Measurements from ENCODE around the gene GIT1. TPM values are rescaled to one million over a fixed set of nuclear protein-coding genes. Genes with fewer than 3 reads are reported as not detected.

The GIT1 gene
- total and polyA plus RNA-seq, 2 experiments from 2014 or later: 20.0 to 46.3 TPM

DNA sequence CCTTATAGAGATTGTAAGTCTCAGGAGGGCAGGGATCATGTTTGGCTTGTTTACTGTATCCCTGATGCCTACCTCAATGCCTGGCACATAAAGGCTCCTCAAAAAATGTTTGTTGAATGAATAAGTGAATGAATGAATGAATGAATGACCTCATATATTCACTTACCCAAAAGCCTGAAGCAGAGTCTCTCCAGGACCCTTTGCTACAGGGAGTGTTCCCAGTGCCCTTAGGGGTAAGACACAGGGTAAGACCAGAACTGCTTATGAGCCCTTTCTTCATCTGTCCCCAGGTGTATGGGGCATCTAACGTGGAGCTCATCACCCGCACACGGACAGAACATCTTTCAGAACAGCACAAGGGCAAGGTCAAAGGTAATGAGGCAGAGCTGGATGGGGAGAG lies 20.9 kb upstream of the GIT1 start:
- Histone ChIP-seq H3K27me3 (peaks cover 19% of the 10 kb centered on the region), H4K20me1 (ENCODE audit: insufficient read depth, poor library complexity, severe bottlenecking) (no peaks in the 10 kb centered on the region), H3K79me2 (no peaks in the 10 kb centered on the region), H3K4me1 (ENCODE audit: insufficient read depth) (peaks cover 6% of the 10 kb centered on the region), H3K9me2 (replicated peaks; ENCODE audit: insufficient read depth) (no peaks in the 10 kb centered on the region), H2AFZ (no peak overlapping the region), H3K36me3 (replicated peaks; ENCODE audit: insufficient read depth, low read depth) (no peaks in the 10 kb centered on the region), H3K4me2 (no peak overlapping the region), H3K9me3 (ENCODE audit: low read depth) (no peaks in the 10 kb centered on the region), H3K4me3 (no peak overlapping the region), H3K27ac (no peak overlapping the region)
- whole genome bisulfite sequencing (ENCODE audit: low lambda C conversion rate, missing lambda C conversion rate): 90% methylated on average over 3 of the region's 3 CpGs
- TF ChIP-seq, protein P1, sequence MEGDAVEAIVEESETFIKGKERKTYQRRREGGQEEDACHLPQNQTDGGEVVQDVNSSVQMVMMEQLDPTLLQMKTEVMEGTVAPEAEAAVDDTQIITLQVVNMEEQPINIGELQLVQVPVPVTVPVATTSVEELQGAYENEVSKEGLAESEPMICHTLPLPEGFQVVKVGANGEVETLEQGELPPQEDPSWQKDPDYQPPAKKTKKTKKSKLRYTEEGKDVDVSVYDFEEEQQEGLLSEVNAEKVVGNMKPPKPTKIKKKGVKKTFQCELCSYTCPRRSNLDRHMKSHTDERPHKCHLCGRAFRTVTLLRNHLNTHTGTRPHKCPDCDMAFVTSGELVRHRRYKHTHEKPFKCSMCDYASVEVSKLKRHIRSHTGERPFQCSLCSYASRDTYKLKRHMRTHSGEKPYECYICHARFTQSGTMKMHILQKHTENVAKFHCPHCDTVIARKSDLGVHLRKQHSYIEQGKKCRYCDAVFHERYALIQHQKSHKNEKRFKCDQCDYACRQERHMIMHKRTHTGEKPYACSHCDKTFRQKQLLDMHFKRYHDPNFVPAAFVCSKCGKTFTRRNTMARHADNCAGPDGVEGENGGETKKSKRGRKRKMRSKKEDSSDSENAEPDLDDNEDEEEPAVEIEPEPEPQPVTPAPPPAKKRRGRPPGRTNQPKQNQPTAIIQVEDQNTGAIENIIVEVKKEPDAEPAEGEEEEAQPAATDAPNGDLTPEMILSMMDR (IDR thresholded peaks at IDR 0.05; ENCODE audit: poor library complexity): no peak
- TF ChIP-seq EZH2phosphoT487 (IDR thresholded peaks at IDR 0.05; ENCODE audit: low read depth, severe bottlenecking, unreplicated experiment) (no peak), EZH2 (IDR thresholded peaks at IDR 0.05; ENCODE audit: borderline replicate concordance) (no peak)
- no peak for DNase-seq (ENCODE audit: low spot score)

DNA sequence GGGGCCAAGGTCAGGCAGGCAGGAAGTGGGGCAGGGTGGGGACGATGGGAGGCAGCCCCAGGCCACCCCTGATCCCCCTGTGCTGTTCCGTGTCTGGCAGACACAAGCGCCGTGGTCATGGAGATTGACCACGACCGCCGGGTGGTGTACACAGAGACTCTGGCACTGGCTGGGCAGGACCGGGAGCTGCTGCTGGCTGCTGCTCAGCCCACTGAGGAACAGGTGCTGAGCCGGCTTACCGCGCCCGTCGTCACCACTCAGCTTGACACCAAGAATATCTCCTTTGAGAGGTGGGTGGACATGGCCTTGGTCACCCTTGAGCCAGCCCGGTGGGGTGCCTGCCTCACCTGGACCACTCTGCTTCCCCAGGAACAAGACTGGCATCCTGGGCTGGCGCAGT lies 19.5 kb upstream of the GIT1 start:
- 93% methylated on average over 14 of the region's 15 CpGs for WGBS (ENCODE audit: low lambda C conversion rate, missing lambda C conversion rate)
- no peaks in the 10 kb centered on the region for H3K79me2 ChIP-seq

DNA sequence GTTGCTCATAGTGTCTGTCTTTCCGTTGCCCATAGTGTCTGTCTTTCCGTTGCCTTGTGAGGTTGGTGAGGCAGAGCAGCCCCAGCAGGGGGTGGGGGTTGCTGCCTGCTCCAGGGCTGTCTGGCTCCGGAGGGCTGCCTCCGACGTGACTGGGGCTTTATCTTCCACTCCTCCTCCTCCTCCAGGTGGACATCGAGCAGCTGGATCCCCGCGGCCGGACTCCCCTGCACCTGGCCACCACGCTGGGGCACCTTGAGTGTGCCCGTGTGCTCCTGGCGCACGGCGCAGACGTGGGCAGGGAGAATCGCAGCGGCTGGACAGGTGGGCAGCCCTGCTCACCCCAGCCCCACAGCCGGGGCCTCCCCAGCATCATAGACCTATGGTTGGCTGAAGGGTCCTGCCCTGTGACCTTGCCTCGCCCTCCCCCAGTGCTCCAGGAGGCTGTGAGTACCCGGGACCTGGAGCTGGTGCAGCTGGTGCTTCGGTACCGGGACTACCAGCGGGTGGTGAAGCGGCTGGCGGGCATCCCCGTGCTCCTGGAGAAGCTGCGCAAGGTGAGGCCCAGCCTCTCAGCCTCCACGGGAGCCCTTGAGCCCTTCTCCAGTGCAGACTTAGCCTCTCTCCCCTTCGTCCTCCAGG lies 18.2 kb upstream of the GIT1 start:
- no peaks in the 10 kb centered on the region for H3K4me1 ChIP-seq (ENCODE audit: insufficient read depth)
- H3K27me3 ChIP-seq: no peaks in the 10 kb centered on the region
- no peak overlapping the region for H2AFZ ChIP-seq
- no peak overlapping the region for H3K27ac ChIP-seq
- H3K9me2 ChIP-seq (replicated peaks; ENCODE audit: insufficient read depth): no peaks in the 10 kb centered on the region
- no peak for DNase-seq (ENCODE audit: low spot score)
- no peak overlapping the region for H3K4me2 ChIP-seq
- no peak overlapping the region for H3K4me3 ChIP-seq
- TF ChIP-seq, protein P1 (IDR thresholded peaks at IDR 0.05; ENCODE audit: poor library complexity): no peak
- TF ChIP-seq EZH2 (IDR thresholded peaks at IDR 0.05; ENCODE audit: borderline replicate concordance) (no peak), EZH2phosphoT487 (IDR thresholded peaks at IDR 0.05; ENCODE audit: low read depth, severe bottlenecking, unreplicated experiment) (no peak)
- H3K9me3 ChIP-seq (ENCODE audit: low read depth): no peaks in the 10 kb centered on the region
- H3K36me3 ChIP-seq (replicated peaks; ENCODE audit: insufficient read depth, low read depth): no peaks in the 10 kb centered on the region
- H4K20me1 ChIP-seq (ENCODE audit: insufficient read depth, poor library complexity, severe bottlenecking): no peaks in the 10 kb centered on the region
- WGBS (ENCODE audit: low lambda C conversion rate, missing lambda C conversion rate): 93% methylated on average over 26 of the region's 29 CpGs
- H3K79me2 ChIP-seq: no peaks in the 10 kb centered on the region

More for the DNA sequence above, 19.5 kb upstream of the GIT1 start:
- H3K9me3 ChIP-seq (ENCODE audit: low read depth): no peaks in the 10 kb centered on the region
- peaks cover 3% of the 10 kb centered on the region for H3K4me1 ChIP-seq (ENCODE audit: insufficient read depth)
- H3K27ac ChIP-seq: no peak overlapping the region
- TF ChIP-seq, protein P1 (IDR thresholded peaks at IDR 0.05; ENCODE audit: poor library complexity): no peak
- TF ChIP-seq EZH2 (IDR thresholded peaks at IDR 0.05; ENCODE audit: borderline replicate concordance) (no peak), EZH2phosphoT487 (IDR thresholded peaks at IDR 0.05; ENCODE audit: low read depth, severe bottlenecking, unreplicated experiment) (no peak)
- H3K4me2 ChIP-seq: no peak overlapping the region
- H3K9me2 ChIP-seq (replicated peaks; ENCODE audit: insufficient read depth): no peaks in the 10 kb centered on the region
- H2AFZ ChIP-seq: no peak overlapping the region
- H3K27me3 ChIP-seq: peaks cover 5% of the 10 kb centered on the region
- DNase-seq (ENCODE audit: low spot score): no peak
- no peak overlapping the region for H3K4me3 ChIP-seq
- H4K20me1 ChIP-seq (ENCODE audit: insufficient read depth, poor library complexity, severe bottlenecking): no peaks in the 10 kb centered on the region
- H3K36me3 ChIP-seq (replicated peaks; ENCODE audit: insufficient read depth, low read depth): no peaks in the 10 kb centered on the region

Measured in hepatocyte (in vitro differentiated cells).